Measurements from ENCODE around the gene BARX1. TPM values are rescaled to one million over a fixed set of nuclear protein-coding genes. Genes with fewer than 3 reads are reported as not detected.

The BARX1 gene
- total and polyA plus RNA-seq, 4 donors: 0.23 to 0.27 TPM; not detected in 2

GRCh38 chr9:93902051-93902779 is 52.9 kb downstream of the BARX1 start:
- Histone ChIP-seq H3K36me3 (ENCODE audit: control insufficient read depth in 1 of 2, insufficient read depth in 2 of 2, low read length in 1 of 2) (no peaks in the 10 kb centered on the region), H3K4me3 (ENCODE audit: low read length in 2 of 2) (no peak overlapping the region), H3K4me1 (ENCODE audit: control insufficient read depth in 1 of 2, insufficient read depth in 2 of 2, low read length in 2 of 2) (no peaks in the 10 kb centered on the region), H3K27me3 (ENCODE audit: control insufficient read depth in 1 of 2, insufficient read depth in 2 of 2, low read length in 1 of 2) (no peaks in the 10 kb centered on the region), H3K9me3 (ENCODE audit: control insufficient read depth, low read length) (no peaks in the 10 kb centered on the region), H3K27ac (ENCODE audit: low read depth in 1 of 2, low read length in 2 of 2) (no peak overlapping the region)
- intact Hi-C loops (cut with DNase I): no loop called here
- no peak for ATAC-seq (ENCODE audit: low FRiP score)
- 94 to 96% methylated on average over 11 of the region's 11 CpGs for WGBS, 2 donors
- DNase-seq: no peak

Other genes starting within 250 kb of the BARX1 start
- gene PTPDC1, start 129.1 kb upstream of the BARX1 start, total RNA-seq: 10 to 100 TPM; 10.9 to 12.9 TPM
- 1 to 10 TPM; 4.0 to 7.8 TPM for gene PTPDC1, start 129.1 kb upstream of the BARX1 start, polyA plus RNA-seq

Data from aorta (tissue), 5 donors.